Fibroblast of skin of left biceps (primary cell): Measurements from ENCODE around the gene KLHL34.

Source experiments
- DNase-seq, 2 experiments: peaks; one replicate each; pipeline ENCODE4 v3.0.0-alpha.2; 2013; ENCODE audit warnings: low read depth in 2 of 2

KLHL34 gene, protein sequence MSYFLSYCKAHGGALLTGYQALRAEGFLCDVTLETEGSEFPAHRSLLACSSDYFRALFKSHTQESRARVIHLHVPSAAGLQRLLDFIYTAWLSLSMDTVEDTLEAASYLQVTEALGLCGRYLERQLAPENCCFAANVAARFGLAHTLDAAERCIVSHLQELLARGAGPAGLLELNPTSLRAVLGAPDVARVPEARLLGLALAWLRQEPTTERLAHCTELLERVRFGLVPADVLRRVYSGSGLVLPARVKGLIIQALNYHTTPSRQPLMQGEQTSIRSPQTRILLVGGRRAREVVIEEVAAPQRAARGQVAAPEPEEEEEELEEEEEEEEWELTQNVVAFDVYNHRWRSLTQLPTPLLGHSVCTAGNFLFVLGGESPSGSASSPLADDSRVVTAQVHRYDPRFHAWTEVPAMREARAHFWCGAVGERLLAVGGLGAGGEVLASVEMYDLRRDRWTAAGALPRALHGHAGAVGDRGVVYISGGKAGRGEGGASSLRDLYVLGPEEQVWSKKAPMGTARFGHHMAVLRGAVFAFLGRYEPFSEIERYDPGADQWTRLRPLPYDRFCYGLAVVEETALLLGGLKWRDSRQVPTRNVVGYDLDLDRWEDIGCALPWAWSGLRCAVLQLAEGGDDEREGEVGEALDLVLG

DNA sequence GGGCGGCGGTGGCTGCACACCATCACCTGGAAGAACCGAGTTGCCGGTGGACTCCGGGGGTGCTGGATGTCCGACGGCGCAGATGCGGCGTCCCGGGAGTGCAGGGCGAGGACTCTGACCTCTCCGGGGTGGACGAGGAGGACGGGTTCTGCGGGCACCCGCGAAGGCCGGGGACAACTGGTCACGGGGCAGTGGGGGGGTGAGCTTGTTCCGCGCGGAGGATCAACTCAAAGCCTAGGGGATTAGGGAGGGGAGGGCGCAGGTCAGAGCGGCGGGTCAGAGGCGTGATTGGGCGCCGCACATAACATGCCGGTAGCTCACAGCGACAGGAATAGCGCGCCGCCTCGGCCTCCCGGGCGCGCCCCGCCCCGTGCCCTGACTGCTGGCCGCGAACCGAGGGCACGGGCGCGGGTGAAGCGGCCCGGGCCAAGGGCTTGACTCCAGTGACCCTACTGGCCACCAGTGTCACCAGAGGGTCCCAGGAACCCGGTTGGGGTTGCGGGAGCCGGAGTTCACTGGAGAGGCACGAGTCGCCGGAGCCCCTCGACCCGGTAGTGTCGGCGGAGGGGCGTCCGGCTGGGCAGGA is at the start of gene KLHL34:
TSS of gene KLHL34 (minus strand) at position 179 of the 586 bp plus-strand sequence. CDS start 542 bp downstream, outside the sequence.
- no peak for DNase-seq

DNA sequence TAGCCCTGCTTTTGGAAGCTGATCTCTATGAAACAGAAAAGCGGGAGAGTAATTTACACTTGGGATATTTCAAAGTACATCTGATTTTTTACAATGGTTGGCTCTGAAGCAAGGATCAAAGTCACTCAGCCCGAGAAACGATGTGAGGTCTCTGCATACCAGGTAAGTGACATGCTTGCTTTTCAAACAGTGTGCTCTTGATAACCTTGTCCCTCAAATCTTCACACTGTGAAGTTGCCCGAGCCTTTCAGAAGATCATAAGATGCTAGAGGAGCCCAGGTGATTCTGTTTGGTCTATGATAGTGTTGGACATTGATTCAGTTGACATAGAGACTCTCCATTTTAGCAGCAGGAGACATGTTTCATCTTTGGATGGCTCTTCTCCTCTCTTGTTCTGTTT is 47.1 kb upstream of the KLHL34 start:
- no peak for DNase-seq

DNA sequence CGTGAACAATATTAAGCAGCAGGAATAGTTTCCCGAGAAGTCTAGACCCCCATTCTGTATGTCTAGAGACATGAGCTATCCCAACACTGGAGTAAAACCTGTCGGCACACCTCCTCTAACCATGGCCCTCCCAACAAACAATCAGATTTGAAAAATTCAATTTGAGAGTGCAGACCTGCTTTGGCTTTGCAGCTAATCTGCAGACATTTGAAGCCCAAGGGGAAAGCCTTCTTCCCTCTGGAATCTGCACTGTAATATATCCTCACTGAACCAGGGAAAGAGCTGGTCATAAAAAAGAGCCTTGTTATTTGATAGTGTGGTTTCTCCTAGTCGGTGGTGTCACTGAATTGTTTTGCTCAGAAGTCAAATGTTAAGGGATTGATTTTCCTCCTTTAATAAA is 44.6 kb upstream of the KLHL34 start:
- no peak for DNase-seq

DNA sequence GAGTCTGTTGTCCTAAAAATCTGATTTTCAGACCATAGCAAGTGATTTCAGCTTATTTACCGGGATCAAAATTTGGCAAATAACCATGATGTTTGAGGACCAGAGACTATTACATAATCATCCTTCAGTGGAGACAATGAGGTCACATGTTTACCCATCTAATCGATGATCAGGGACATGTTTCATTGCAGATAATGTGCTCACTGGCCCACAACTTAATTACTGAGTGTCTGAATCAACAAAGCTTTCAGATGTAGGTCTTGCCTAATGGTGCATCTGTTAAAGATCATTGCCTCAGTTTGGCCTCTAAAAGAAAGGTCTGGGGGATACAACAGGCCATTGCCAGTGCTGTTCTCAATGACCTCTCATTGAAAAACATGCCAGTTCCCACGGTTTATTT is 42.8 kb upstream of the KLHL34 start:
- no peak for DNase-seq

DNA sequence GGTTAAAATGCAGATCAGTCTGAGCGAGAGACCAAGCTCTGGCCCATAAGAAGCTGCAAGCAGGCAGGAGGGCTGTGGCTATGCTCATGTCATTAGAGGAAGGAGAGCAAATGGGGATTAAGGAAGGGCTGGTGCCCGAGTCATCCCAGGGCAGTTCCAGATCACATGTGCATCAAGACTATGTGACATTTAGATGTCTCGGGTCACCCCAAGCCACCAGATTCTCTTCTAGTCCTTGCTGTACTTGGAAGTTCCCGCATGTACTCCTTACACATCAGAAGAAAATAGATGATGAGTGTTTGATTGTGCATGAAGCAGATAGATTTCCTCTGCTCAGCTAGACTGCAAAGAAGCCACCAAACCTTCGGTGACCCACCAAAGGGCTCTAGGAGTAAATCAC is 42.1 kb upstream of the KLHL34 start:
- DNase-seq, result no peak

DNA sequence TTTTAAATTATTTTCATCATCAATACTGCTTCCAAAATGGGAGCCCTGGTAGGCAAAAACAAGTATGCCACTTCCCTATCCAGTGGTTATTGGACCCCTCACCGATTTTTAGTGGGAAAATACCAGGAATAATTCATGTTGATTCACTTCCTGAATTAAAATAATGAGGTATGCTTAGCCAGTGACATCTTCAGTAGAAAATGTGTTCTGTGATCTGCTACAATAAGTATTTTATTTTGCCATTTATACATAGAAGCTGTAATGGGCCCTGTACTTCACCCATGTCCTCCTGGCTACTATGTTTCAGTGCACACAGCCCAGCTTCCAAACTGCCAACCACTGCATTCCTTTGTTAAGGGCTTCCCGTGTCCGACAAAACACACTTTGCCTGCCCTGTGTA is 41.0 kb upstream of the KLHL34 start:
- DNase-seq, result no peak

DNA sequence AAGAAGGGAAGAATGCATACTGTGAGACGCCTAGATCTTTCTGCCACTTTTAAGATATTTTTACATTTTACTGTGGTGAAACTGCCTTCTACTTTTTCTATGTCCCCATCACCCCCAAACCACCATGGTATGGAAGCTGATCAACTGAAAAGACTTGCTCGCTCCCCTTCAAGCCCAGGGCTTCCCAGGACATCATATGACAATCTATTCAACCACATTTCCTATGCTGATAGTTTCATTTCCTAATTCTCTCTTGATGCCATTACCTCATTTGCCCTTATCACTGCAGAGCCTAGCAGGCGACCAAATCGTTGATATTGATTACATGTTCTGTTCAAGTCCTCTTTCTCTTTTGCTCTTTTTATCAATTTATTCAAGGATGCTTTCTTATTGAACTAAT is 40.1 kb upstream of the KLHL34 start:
- no peak for DNase-seq

DNA sequence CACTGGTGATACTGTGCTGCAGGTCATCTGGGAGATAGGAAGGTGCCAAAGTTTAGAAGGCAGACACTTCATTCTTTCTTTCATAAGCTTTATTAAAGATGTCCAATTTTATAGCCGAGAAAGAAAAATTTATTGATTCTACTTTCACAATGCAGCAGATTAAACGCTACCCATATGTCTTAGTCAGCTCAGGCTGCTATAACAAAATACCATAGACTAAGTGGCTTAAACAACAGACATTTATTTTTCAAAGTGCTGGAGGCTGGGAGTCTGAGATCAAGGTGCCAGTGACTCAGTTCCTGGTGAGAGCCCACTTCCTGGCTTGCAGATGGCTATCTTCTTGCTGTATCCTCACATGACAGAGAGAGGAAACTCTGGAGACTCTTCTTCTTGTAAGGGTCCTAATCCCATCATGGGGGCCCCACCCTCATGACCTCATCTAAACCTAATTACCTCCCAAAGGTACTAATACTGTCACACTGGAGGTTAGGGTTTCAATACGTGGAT is 33.4 kb upstream of the KLHL34 start:
- no peak for DNase-seq

DNA sequence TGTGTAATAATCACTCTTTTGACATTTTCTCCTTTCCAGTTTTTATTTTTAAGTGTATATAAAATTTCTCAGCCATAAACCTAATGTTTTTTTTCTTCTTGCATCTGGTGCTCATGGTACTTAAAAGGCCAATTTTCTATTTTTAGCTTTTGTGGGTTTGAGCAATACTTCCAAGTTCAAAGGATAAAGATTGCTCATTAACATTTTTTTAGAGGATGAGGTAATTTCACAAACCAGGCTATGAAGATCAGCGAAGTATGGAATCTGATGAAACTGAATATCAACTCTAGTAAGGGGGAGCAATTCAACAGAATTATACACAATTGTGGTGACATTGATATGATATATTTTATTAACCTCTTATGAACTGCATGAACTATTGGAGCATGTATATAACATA is 25.8 kb upstream of the KLHL34 start:
- DNase-seq, result peak; percentile 57 to 65

DNA sequence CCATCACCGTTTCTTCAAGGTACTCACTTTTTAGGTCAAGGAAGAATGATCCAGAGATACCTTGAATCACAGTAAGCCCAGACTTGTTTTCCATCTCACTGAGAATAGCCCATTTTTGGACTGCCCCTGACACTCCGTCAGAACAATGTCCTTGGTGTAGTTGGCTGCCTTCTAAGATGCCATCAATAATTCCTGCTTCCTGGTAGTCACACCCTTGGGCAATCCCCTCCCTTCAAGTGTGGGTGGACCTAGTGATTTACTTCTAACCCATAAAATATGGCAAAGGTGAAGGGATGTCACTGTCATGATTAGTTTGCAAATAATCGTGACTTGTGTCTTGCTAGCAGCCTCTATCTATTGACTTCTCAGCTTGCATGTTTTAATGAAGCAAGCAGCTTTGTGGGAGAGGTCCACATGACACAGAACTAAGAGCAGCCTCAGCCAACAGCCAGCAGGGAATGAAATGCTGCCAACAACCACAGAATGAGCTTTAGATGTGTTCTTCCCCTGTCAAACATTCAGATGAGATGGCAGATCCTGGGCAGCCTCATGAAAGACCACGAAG is 20.0 kb upstream of the KLHL34 start:
- DNase-seq, result no peak

DNA sequence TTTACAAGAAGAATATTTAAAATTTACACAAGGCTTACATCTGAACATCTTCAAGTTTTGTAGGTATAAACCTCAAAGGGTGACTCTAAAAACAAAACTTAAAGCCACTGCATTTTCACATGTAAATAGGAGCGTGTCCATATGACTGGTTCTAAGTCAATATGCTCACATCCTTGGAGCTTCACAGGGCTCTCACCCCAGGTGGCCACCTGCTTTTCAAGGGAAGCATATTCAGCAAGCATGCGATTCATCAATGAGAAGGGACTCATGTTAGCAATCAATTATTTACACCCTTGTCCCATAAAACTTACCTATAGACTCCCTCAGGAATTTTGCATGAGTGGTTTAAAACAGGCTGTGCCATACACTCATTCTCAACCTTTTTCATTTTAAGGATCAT is 17.8 kb upstream of the KLHL34 start:
- no peak for DNase-seq

DNA sequence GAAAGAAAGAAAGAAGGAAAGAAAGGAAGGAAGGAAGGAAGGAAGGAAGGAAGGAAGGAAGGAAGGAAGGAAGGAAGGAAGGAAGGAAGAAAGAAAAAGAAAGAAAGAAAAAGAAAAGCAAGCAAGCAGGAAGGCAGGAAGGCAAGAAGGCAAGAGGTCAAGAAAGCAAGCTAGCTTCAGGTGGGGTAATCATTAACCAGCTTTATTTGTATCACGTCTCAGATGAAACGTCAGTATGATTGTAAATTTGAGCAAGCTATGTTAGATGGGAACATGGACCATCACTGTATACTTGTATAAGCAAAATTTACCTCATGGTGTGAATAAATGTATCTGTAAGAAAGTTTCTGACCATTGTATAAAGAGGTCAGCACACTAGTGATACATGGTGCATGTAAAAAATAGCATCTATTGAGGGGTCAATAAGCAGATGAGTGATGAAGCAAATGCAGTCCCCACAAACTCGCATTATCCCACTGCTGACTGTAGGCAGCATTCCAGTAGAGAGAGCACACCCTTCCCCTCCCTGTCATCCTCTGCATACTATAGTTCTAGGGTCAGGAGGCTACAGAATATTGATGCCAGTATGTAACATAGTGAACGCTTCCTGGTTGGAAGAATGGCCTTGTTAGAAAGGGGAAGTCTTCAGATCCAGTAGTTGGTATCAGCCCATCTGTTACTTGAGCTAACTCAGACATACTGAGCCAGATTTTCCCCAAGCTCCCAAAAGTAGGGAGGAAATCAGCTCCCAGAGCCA is 16.5 kb upstream of the KLHL34 start:
- DNase-seq, result no peak

DNA sequence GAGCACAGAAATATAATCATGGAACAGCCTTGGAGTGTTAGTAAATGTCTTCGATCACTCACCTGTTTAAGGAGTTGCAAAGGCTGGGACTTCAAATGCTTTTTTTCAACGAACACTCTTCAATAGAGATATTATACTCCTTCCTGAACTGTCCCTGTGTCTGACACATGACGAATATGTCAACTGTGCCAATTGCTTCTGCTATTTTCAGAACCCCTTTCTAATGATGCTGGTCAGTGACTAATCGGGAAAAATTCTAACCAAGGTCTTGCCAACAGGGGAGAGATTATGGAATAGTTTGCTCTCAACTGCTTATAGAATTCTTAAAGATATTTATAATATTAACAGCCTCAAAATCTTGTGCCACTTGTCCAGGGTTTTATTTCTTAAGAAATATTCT is 8.5 kb upstream of the KLHL34 start:
- no peak for DNase-seq

DNA sequence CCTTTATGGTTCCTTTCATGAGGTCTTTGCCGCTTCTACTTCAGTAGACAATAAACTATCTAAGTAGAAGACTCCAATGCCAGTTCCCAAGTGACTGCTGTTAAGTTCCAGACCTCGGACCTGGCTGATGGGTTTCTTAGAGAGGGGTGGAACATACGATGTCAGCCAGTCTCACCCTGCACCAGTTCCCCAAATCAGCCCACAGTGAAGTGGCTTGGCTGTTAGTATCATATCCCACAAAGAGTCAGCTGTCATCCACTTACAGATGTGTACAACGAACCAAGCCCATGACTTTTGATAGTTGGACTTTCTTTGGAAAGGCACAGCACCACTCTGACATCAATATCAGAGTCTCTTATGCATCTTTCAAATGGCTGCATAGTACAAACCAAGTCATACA is 8.1 kb upstream of the KLHL34 start:
- no peak for DNase-seq

DNA sequence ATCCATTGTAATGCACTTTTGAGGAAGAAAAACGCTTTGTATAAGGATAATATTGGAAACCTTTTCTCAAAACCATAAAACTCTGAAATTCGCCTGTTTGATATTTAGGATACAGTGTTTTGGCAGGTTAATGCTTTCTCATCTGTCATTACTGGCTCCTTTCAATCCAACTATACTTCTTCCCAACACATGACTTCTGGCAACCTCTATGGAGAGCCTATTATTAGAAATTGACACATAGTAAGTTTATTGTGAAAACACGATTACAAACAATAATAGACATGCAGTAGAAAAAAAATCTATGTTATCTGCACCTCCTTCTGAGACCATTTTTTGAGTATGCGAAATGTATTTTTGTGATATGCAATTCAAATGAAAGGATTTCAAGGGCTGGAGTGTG is 4.6 kb upstream of the KLHL34 start:
- no peak for DNase-seq

DNA sequence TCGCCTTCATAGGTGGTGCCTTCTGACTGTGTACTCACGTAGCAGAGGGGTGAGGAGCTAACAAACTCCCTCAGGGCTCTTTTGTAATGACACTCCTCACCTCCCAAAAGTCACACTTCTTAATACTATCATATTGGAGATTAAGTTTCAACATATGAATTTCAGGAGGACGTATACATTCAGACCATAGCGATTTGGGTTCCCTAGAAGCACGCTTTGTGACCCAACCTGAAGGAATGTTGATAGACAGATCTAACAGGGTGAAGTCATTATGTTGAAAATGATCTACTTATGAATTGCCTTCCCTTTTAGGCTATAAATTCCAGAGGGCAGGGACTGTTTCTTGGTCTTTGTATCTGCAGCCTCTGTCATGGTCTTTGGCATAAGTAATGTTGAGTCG is 3.2 kb upstream of the KLHL34 start:
- no peak for DNase-seq

DNA sequence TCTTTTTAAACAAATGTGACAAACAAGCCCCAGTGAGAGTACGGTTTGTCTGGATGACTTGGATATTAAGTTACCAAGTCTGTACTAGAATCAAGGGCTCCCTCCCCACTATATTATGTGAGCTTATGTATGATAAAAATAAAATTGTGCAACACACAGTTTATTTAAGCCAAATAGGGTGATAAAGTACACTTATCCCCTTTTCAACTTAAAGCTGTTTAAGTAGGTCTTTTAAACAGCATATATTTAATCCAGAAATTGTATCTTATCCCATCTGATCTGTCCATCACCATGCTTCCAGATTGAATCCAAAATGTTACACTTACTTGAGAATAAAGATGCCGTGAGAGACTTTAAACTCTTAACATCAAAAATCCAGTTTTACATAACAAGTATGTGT is 2.0 kb upstream of the KLHL34 start:
- no peak for DNase-seq

DNA sequence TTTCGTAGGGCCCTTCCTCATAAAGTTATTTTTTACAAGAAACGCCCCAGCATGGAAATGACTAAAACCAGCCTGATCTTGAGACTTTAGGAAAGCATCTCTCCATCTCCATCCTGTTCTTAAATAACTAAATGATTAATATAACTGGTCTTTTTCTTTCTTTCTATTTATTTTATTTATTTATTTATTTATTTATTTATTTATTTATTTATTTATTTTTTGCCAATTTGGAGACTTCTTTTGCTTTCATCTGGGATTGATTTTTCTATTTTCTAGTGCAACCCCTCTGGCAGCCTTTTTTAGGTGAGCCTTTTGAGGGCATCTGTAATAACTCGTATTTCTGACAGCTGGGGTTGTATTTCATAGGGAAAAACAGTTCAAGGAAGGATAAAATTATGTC is 1.2 kb upstream of the KLHL34 start:
- DNase-seq, result no peak

DNA sequence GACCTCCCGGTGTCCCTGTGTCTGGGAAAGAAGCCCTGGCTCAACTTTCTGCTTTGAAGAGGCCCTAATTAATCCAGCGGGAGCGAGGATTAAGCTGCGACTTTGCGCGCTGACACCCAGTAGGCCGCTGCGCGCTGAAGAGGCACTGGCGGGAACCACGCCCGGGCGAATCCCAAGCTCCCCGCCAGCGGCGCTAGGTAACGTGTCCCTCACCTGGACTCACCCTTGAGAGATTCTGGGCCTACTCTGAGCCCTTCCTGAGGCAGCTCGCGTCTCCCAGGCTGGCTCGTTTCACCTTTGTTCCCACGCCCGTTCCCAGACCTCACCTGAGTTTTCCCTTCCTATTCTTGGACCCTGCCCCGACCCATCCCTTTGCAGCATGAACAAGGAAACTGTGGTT is 616 bp upstream of the KLHL34 start:
- DNase-seq, result no peak

DNA sequence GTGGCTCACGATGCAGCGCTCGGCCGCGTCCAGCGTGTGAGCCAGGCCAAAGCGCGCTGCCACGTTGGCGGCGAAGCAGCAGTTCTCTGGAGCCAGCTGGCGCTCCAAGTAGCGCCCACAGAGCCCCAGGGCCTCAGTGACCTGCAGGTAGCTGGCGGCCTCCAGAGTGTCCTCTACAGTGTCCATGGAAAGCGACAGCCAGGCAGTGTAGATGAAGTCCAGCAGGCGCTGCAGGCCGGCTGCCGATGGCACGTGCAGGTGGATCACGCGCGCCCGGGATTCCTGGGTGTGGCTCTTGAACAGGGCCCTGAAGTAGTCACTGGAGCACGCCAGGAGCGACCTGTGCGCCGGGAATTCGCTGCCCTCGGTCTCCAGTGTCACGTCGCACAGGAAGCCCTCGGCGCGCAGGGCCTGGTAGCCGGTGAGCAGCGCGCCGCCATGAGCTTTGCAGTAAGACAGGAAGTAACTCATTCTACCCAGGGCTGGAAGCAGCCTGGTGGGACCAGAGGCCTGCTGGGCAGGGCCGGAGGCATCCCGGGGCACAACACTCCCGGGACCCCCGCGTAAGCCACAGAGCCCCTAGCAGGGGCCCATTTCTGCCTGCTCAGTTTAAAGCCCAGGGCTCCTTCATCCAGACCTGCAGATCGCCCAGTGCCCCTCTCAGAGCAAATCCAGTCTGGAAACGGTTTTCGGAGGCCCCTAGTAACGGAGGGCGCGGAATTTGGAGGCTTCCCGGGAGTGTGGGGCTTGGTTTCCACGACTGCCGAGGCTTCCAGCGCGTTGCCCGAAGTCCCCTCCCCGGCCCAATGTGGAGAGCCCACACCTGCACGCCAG is 595 bp downstream of the KLHL34 start:
- no peak for DNase-seq
